OCI-LY7 (cell line): ENCODE results near the gene CT45A3. TPM values are rescaled to one million over a fixed set of nuclear protein-coding genes. Genes with fewer than 3 reads are reported as not detected.
"Not testable (repeated sequence)": the region's sequence is repeated elsewhere in the genome, so short reads cannot be mapped to it uniquely, and the experiment has no call there.

Experiments
- Bru-seq: library from RNA; stranded (reverse); fragments of 400-500 nt; gene quantifications from one replicate; lab custom pipeline; 2021; lab: Mats Ljungman, UMichigan
- BruChase-seq, 2 experiments: library from RNA; stranded (reverse); fragments of 400-500 nt; gene quantifications; one replicate each; lab custom pipeline; 2021; lab: Mats Ljungman, UMichigan
- BruUV-seq: library from RNA; stranded (reverse); fragments of 400-500 nt; replicated peaks from 2 replicates; lab custom pipeline; 2021; lab: Mats Ljungman, UMichigan
- CTCF ChIA-PET: fragments of 300-600 bp; sonication (Branson Sonifier 250); formaldehyde crosslinking; loops from one replicate; lab custom pipeline; 2022; ENCODE audit warnings: antibody characterized with exemption; ENCODE audit not compliant: unreplicated experiment; lab: Charles Lee
- POLR2A ChIA-PET: fragments of 300-600 bp; sonication (Branson Sonifier 250); formaldehyde crosslinking; loops from one replicate; lab custom pipeline; 2022; ENCODE audit warnings: antibody characterized with exemption; lab: Charles Lee
- DNase-seq: peaks from one replicate; pipeline ENCODE4 v3.0.0-alpha.2; 2015; ENCODE audit warnings: low spot score
- H2AFZ ChIP-seq: fragments of 200-600 bp; sonication (generic), shearing (Covaris generic); 2 replicates; pipeline ENCODE4 v1.6.1; 2014; ENCODE audit warnings: mild to moderate bottlenecking, antibody characterized with exemption, low read length, moderate library complexity
- H3K27ac ChIP-seq: fragments of 200-600 bp; sonication (generic); 2 replicates; pipeline ENCODE4 v1.5.1; 2014; ENCODE audit warnings: mixed run types, low read depth, mild to moderate bottlenecking, moderate library complexity, low read length, inconsistent platforms; ENCODE audit not compliant: poor library complexity, severe bottlenecking
- H3K36me3 ChIP-seq: fragments of 200-600 bp; sonication (generic); 2 replicates; pipeline ENCODE4 v1.6.1; 2014; ENCODE audit warnings: mild to moderate bottlenecking, antibody characterized with exemption, low read length, moderate library complexity, mixed read lengths; ENCODE audit not compliant: insufficient read depth
- H3K4me1 ChIP-seq: fragments of 200-600 bp; sonication (generic); 2 replicates; pipeline ENCODE4 v1.5.1; 2014; ENCODE audit warnings: mild to moderate bottlenecking, low read length; ENCODE audit not compliant: insufficient read depth, poor library complexity, severe bottlenecking
- H3K4me2 ChIP-seq: fragments of 200-600 bp; sonication (generic); 2 replicates; pipeline ENCODE4 v1.6.1; 2014; ENCODE audit warnings: mild to moderate bottlenecking, low read length
- H3K4me3 ChIP-seq: fragments of 200-600 bp; sonication (generic); 2 replicates; pipeline ENCODE4 v1.5.1; 2014; ENCODE audit warnings: mild to moderate bottlenecking, low read depth, low read length; ENCODE audit not compliant: poor library complexity, severe bottlenecking
- H3K79me2 ChIP-seq: fragments of 200-600 bp; sonication (generic); 2 replicates; pipeline ENCODE4 v1.6.1; 2016; ENCODE audit warnings: low read depth, mild to moderate bottlenecking, low read length, moderate library complexity, mixed read lengths; ENCODE audit not compliant: insufficient read depth
- H3K9me2 ChIP-seq: fragments of 200-600 bp; sonication (generic); 2 replicates; pipeline ENCODE4 v1.6.1; 2016; ENCODE audit warnings: mild to moderate bottlenecking, low read length, mixed read lengths; ENCODE audit not compliant: insufficient read depth
- H3K9me3 ChIP-seq: fragments of 200-600 bp; sonication (generic); 2 replicates; pipeline ENCODE4 v1.6.1; 2014; ENCODE audit warnings: mild to moderate bottlenecking, mixed run types, low read length, mixed read lengths
- H4K20me1 ChIP-seq: fragments of 200-600 bp; sonication (generic); 2 replicates; pipeline ENCODE4 v1.6.1; 2014; ENCODE audit warnings: mild to moderate bottlenecking, antibody characterized with exemption, low read length, moderate library complexity, mixed read lengths; ENCODE audit not compliant: insufficient read depth
- intact Hi-C: fragments of 100-400 bp; cut with micrococcal nuclease; formaldehyde crosslinking; loops from one replicate; pipeline ENCODE4 v1.10.0; 2022; ENCODE audit not compliant: unreplicated experiment
- long read RNA-seq: library from polyadenylated mRNA; stranded (forward); transcript quantifications from one replicate; pipeline ENCODE4 v2.0.0, GENCODE V29; 2022
- total RNA-seq, 2 experiments: library from RNA; depleted of rRNA in 1 of 2; stranded (reverse); fragments of >200 nt in 1 of 2; shearing (Covaris generic) in 1 of 2; gene quantifications; 2 replicates each; pipeline ENCODE4 v1.2.3, GENCODE V29; 2014 to 2022

The CT45A3 gene
- total RNA-seq (2014; rRNA removed; shearing (Covaris generic)) (not detected in 2 replicates), total RNA-seq (2022) (not detected in 2 replicates), Bru-seq, nascent RNA (not detected), BruChase-seq, experiment 1, labeled RNA remaining after a 6-hour chase (not detected), BruChase-seq, experiment 2, labeled RNA remaining after a 2-hour chase (not detected)
- long read RNA-seq: 0 reads

GRCh38 chrX:135768091-135768490 lies at the start of gene CT45A3:
Gene CT45A3, minus strand, starts transcription at chrX:135768191. Its CDS starts 3,747 bp downstream, at chrX:135764444.
- H2AFZ ChIP-seq, H3K27ac ChIP-seq, H3K4me1 ChIP-seq, CTCF ChIA-PET, H3K4me2 ChIP-seq, H3K36me3 ChIP-seq, DNase-seq, H3K4me3 ChIP-seq, BruUV-seq, intact Hi-C loops, H3K9me2 ChIP-seq, H3K79me2 ChIP-seq, POLR2A ChIA-PET, H4K20me1 ChIP-seq, H3K9me3 ChIP-seq: not testable (repeated sequence)

DNA sequence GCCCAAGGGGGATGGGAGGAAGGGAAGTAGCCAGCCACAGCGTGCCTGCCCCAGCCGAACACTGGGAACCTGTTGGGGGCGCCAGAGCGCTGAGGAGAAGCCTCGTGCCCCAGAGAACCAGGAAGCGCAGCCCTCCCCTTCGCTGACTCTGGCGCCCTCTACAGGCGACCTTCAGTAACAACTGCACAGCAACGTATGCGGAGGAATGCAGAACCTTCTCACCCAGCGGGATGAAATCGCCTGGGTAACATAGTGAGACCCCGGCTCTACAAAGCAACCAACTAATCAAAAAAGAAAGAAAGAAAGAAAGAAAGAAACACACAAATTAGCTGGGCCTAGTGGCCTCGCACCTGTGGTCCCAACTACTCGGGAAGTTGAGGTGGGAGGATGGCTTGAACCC lies 34.7 kb upstream of the CT45A3 start, which contains the start of gene CT45A6:
Gene CT45A6 (minus strand): TSS at position 101 of the 400 bp plus-strand sequence. CDS start 3,794 bp downstream, outside the sequence.
- H3K9me3 ChIP-seq, H3K4me3 ChIP-seq, H4K20me1 ChIP-seq, H3K4me2 ChIP-seq, DNase-seq, H3K9me2 ChIP-seq, intact Hi-C loops, H3K4me1 ChIP-seq, BruUV-seq, CTCF ChIA-PET, H3K27ac ChIP-seq, H3K36me3 ChIP-seq, POLR2A ChIA-PET, H2AFZ ChIP-seq, H3K79me2 ChIP-seq: not testable (repeated sequence)

- H3K9me2 ChIP-seq, intact Hi-C loops: not testable (repeated sequence)
Observed at GRCh38 chrX:135785403-135785802, 17.4 kb upstream of the CT45A3 start, which contains the start of gene CT45A5. Gene CT45A5, minus strand, starts transcription at chrX:135785503. Its CDS starts 3,774 bp downstream, at chrX:135781729.

GRCh38 chrX:135744739-135745138 lies 23.3 kb downstream of the CT45A3 start:
- H2AFZ ChIP-seq, BruUV-seq, H3K4me2 ChIP-seq, CTCF ChIA-PET, H3K4me1 ChIP-seq, H3K9me2 ChIP-seq, H3K4me3 ChIP-seq, H3K9me3 ChIP-seq, H3K79me2 ChIP-seq, POLR2A ChIA-PET, H3K36me3 ChIP-seq, intact Hi-C loops, DNase-seq, H3K27ac ChIP-seq, H4K20me1 ChIP-seq: not testable (repeated sequence)

More at GRCh38 chrX:135785403-135785802, 17.4 kb upstream of the CT45A3 start, which contains the start of gene CT45A5:
- H3K4me1 ChIP-seq, BruUV-seq, DNase-seq, H2AFZ ChIP-seq, H3K36me3 ChIP-seq, H3K4me3 ChIP-seq, H3K79me2 ChIP-seq, CTCF ChIA-PET, H3K27ac ChIP-seq, H3K9me3 ChIP-seq, H3K4me2 ChIP-seq, POLR2A ChIA-PET, H4K20me1 ChIP-seq: not testable (repeated sequence)
